GM12878 (cell line): ENCODE results near the gene TMEM94. TPM values are rescaled to one million over a fixed set of nuclear protein-coding genes. Genes with fewer than 3 reads are reported as not detected.

Experiments used
- ATAC-seq: fragments of 200-7000 bp; cut with Tn5 transposase; 3 replicates; pipeline ENCODE4 v1.9.1; 2020; ENCODE audit warnings: mild to moderate bottlenecking, moderate library complexity
- BruUV-seq: library from RNA; stranded (reverse); fragments of 400-500 nt; replicated peaks from 2 replicates; lab custom pipeline; 2021; lab: Mats Ljungman, UMichigan
- CTCF ChIA-PET: fragments of 300-600 bp; sonication (Branson Sonifier 250); formaldehyde crosslinking; extraction: SDS; loops from one replicate; lab custom pipeline; 2021; ENCODE audit warnings: inconsistent platforms; lab: Yijun Ruan, JAX
- POLR2A ChIA-PET: fragments of 350-600 bp; formaldehyde crosslinking; extraction: SDS; loops from one replicate; lab custom pipeline; 2021; ENCODE audit warnings: inconsistent platforms; lab: Charles Lee
- RAD21 ChIA-PET: fragments of 300-600 bp; sonication (Branson Sonifier 250); formaldehyde crosslinking; loops from one replicate; lab custom pipeline; 2023; ENCODE audit warnings: antibody characterized with exemption; ENCODE audit not compliant: unreplicated experiment; lab: Charles Lee
- SMC1A ChIA-PET: fragments of 300-600 bp; sonication (Branson Sonifier 250); formaldehyde crosslinking; loops from one replicate; lab custom pipeline; 2023; ENCODE audit not compliant: unreplicated experiment, uncharacterized antibody; lab: Charles Lee
- DNase-seq: peaks from one replicate; pipeline ENCODE4 v3.0.0-alpha.2; 2011; ENCODE audit warnings: low read depth, low spot score
- FAIRE-seq: peaks from 3 replicates; lab custom pipeline; 2011; peaks lifted over from hg19 to GRCh38; lab: Jason Lieb, UNC
- H2AFZ ChIP-seq: 2 replicates; pipeline ENCODE4 v1.6.0; 2011; ENCODE audit warnings: low read depth, low read length, control low read depth; ENCODE audit not compliant: control insufficient read depth
- H3K27ac ChIP-seq: 2 replicates; pipeline ENCODE4 v1.5.1; 2011; ENCODE audit warnings: control low read depth; ENCODE audit not compliant: control insufficient read depth, insufficient read depth
- H3K27me3 ChIP-seq, 2 experiments: replicated peaks in 1 of 2; 2 replicates each; pipeline versions ENCODE4 v1.6.0 to v1.6.1; 2011; ENCODE audit warnings: low read length in 1 of 2; ENCODE audit not compliant: control insufficient read depth in 2 of 2, insufficient read depth in 2 of 2
- H3K36me3 ChIP-seq, 2 experiments: 2 replicates each; pipeline ENCODE4 v1.5.1; 2011; ENCODE audit warnings: low read length in 1 of 2; ENCODE audit not compliant: control insufficient read depth in 2 of 2, insufficient read depth in 2 of 2
- H3K4me1 ChIP-seq: 2 replicates; pipeline ENCODE4 v1.6.1; 2011; ENCODE audit warnings: mild to moderate bottlenecking, low read length, moderate library complexity, mixed read lengths; ENCODE audit not compliant: control insufficient read depth, insufficient read depth
- H3K4me2 ChIP-seq: 2 replicates; pipeline ENCODE4 v1.6.0; 2011; ENCODE audit warnings: control low read depth; ENCODE audit not compliant: control insufficient read depth, insufficient read depth
- H3K4me3 ChIP-seq: fragments of 200-600 bp; sonication (generic); 2 replicates; pipeline ENCODE4 v1.5.1; 2016
- H3K79me2 ChIP-seq: 2 replicates; pipeline ENCODE4 v1.6.0; 2011; ENCODE audit warnings: low read length; ENCODE audit not compliant: control insufficient read depth, insufficient read depth
- H3K9ac ChIP-seq: 2 replicates; pipeline ENCODE4 v1.8.0; 2011; ENCODE audit warnings: low read length, control low read depth, mixed read lengths; ENCODE audit not compliant: control insufficient read depth, insufficient read depth
- H3K9me3 ChIP-seq: replicated peaks from 3 replicates; pipeline ENCODE4 v1.5.1; 2011; ENCODE audit warnings: mild to moderate bottlenecking, low read length; ENCODE audit not compliant: control insufficient read depth, insufficient read depth
- H4K20me1 ChIP-seq: 2 replicates; pipeline ENCODE4 v1.6.0; 2011; ENCODE audit not compliant: control insufficient read depth, insufficient read depth
- ASH2L ChIP-seq: fragments of 300-600, 200-600 bp; sonication (generic); IDR thresholded peaks from 2 replicates; pipeline ENCODE4 v1.6.1; 2017; ENCODE audit warnings: low read depth, mild to moderate bottlenecking, borderline replicate concordance
- MYB ChIP-seq: fragments of 150-350 bp; IDR thresholded peaks from 2 replicates; pipeline ENCODE4 v1.6.1; 2014; ENCODE audit warnings: mild to moderate bottlenecking, low read depth, low read length, borderline replicate concordance
- MYC ChIP-seq: IDR thresholded peaks from 2 replicates; pipeline ENCODE4 v1.6.1; 2011; ENCODE audit warnings: mild to moderate bottlenecking, low read length, moderate library complexity, inconsistent platforms; ENCODE audit not compliant: insufficient read depth, insufficient replicate concordance, insufficient read length, severe bottlenecking
- NR2C1 ChIP-seq: fragments of 450-650 bp; IDR thresholded peaks from 2 replicates; pipeline ENCODE4 v1.6.1; 2017; ENCODE audit warnings: antibody characterized with exemption, mild to moderate bottlenecking, moderate library complexity
- NR2F1 ChIP-seq: fragments of 450-650 bp; conservative IDR thresholded peaks from 2 replicates; pipeline ENCODE4 v1.6.1; 2017; ENCODE audit warnings: mild to moderate bottlenecking
- RFX5 ChIP-seq: IDR thresholded peaks from 2 replicates; pipeline ENCODE4 v1.6.1; 2011; ENCODE audit warnings: low read depth, low read length, improper control_type of control experiment
- RUNX3 ChIP-seq: IDR thresholded peaks from 2 replicates; pipeline ENCODE4 v1.6.1; 2012; ENCODE audit warnings: low read length, inconsistent platforms
- TCF7 ChIP-seq: IDR thresholded peaks from 2 replicates; pipeline ENCODE4 v1.6.1; 2014; ENCODE audit warnings: antibody characterized with exemption, borderline replicate concordance
- YBX1 ChIP-seq: fragments of 450-650 bp; IDR thresholded peaks from 2 replicates; pipeline ENCODE4 v1.6.1; 2016; ENCODE audit warnings: antibody characterized with exemption
- WGBS: methylation state at CpG from one replicate; pipeline ENCODE4 v1.1.6; 2016; ENCODE audit warnings: low lambda C conversion rate; ENCODE audit not compliant: insufficient replicate concordance, insufficient coverage; ENCODE audit errors: missing lambda C conversion rate; 5-methylcytosine and 5-hydroxymethylcytosine counted together
- in situ Hi-C: fragments of 300-500 bp; cut with MboI; formaldehyde crosslinking; loops from 9 replicates; pipeline ENCODE4 v1.14.3; 2018; ENCODE audit warnings: mixed read lengths
- intact Hi-C: fragments of 100-400 bp; cut with micrococcal nuclease; formaldehyde crosslinking; loops from one replicate; pipeline ENCODE4 v1.14.2; 2022; ENCODE audit not compliant: unreplicated experiment
- polyA plus RNA-seq, 11 experiments: library from polyadenylated mRNA; depleted of rRNA in 4 of 11; unstranded in 6 of 11; stranded (reverse) in 5 of 11; fragments of >200 nt; fragmentation: Nextera tagmentation in 4 of 11; fragmentation: Illumina TruSeq in 1 of 11; extraction: Ambion mirVana in 4 of 11; extraction: Trizol in 1 of 11; gene quantifications; 1 replicate in 1 of 11; 2 replicates in 10 of 11; pipeline versions ENCODE4 v1.2.1 to v1.2.3, GENCODE V29; 2011 to 2016; ENCODE audit warnings: inconsistent platforms in 2 of 11, missing spikeins in 2 of 11, low read depth in 1 of 11
- total RNA-seq, 4 experiments: library from RNA; depleted of rRNA in 3 of 4; stranded (reverse); fragments of >200 nt in 3 of 4; fragmentation: Illumina TruSeq in 1 of 4; extraction: Trizol in 1 of 4; gene quantifications; 2 replicates each; pipeline versions ENCODE4 v1.2.1 to v1.2.3, GENCODE V29; 2013 to 2021
- TF ChIP-seq, protein P1 (sequence below): fragments of 450-650 bp; formaldehyde crosslinking; IDR thresholded peaks from 2 replicates; pipeline ENCODE4 v1.4.0; 2022; ENCODE audit warnings: mild to moderate bottlenecking, moderate library complexity
- TF ChIP-seq, protein P2 (sequence below): fragments of 450-650 bp; formaldehyde crosslinking; IDR thresholded peaks from 2 replicates; pipeline ENCODE4 v1.4.0; 2020; ENCODE audit warnings: mild to moderate bottlenecking, moderate library complexity

TMEM94 gene
- total and polyA plus RNA-seq, 10 of the 15 experiments (the other 5 are each of a cell fraction or from before 2014, with no cell fraction given), result 0.31 to 70.7 (median 24.4) TPM

DNA sequence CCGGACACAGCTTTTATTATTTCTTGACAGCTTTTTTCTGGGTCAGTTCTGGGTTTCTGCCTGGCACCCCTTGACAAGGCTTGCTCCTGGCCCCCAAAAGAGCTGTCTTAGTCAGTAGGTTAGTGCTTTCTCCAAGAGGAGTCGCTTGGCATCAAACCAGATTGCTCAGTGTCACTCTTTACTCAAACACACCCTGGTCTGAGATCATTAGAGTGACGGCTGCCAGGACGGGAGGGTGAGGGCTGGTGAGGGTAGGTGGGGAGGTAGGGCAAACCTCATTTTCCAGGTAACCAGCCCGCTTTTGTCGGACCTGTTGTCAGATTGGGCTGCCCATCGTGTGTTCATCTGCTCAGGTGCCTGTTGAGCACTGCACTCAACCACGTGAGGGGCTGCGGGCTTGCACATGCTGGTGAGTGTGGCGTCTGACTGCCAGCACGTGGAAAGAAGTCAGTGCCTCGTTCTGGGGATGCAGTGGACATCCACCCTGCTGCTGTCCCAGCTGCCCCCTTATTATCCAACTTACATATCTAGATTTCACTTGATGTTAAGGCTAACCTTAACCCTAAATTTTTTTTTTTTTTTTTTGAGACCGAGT, 12.4 kb downstream of the TMEM94 start:
- in situ Hi-C loops (no loop called here), intact Hi-C loops (no loop called here)
- no peak overlapping the region for H3K9ac ChIP-seq

DNA sequence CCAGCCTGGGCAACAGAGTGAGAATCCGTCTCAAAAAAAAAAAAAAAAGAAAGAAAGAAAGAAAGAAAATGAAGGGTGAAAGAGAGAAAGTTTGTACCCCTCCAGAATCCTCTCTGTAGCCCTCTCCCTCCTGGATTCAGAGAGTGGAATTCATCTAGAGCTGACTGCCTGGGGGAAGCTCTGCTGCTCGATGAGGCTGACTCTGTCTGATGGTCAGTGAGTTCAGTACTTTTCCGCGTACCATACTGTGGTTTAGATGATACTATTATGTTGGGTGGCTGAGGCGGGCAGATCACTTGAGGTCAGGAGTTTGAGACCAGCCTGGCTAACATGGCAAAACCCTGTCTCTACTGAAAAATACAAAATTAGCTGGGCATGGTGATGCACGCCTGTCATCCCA, 14.8 kb downstream of the TMEM94 start:
- Histone ChIP-seq H3K9me3 (no peaks in the 10 kb centered on the region), H3K4me1 (no peaks in the 10 kb centered on the region), H2AFZ (no peak overlapping the region), H4K20me1 (no peaks in the 10 kb centered on the region), H3K36me3 (peaks cover 6 to 9% of the 10 kb centered on the region in 2 experiments; a peak in 3 of 4 replicates), H3K4me2 (no peak overlapping the region), H3K27me3 (no peaks in the 10 kb centered on the region), H3K79me2 (no peaks in the 10 kb centered on the region), H3K9ac (no peak overlapping the region), H3K4me3 (no peak overlapping the region), H3K27ac (no peak overlapping the region)
- CTCF ChIA-PET, result interaction anchor here (0.5 kb wide), 1 partner anchor 45 kb away, joined by 3 read pairs; the partner anchor contains the start of gene TSEN54
- over 99% methylated on average over 5 of the region's 6 CpGs for WGBS
- SMC1A ChIA-PET, result no interaction called here
- no peak for DNase-seq
- POLR2A ChIA-PET, result interaction anchor here (1.0 to 1.1 kb wide), 2 partner anchors 16 to 66 kb away, joined by 3 read pairs; no protein-coding TSS in a partner anchor
- in situ Hi-C loops (no loop called here), intact Hi-C loops (no loop called here)
- RAD21 ChIA-PET, result no interaction called here
- no peak for FAIRE-seq
- no TSS peak for BruUV-seq
- no peak for ATAC-seq
- TF ChIP-seq, protein P1, sequence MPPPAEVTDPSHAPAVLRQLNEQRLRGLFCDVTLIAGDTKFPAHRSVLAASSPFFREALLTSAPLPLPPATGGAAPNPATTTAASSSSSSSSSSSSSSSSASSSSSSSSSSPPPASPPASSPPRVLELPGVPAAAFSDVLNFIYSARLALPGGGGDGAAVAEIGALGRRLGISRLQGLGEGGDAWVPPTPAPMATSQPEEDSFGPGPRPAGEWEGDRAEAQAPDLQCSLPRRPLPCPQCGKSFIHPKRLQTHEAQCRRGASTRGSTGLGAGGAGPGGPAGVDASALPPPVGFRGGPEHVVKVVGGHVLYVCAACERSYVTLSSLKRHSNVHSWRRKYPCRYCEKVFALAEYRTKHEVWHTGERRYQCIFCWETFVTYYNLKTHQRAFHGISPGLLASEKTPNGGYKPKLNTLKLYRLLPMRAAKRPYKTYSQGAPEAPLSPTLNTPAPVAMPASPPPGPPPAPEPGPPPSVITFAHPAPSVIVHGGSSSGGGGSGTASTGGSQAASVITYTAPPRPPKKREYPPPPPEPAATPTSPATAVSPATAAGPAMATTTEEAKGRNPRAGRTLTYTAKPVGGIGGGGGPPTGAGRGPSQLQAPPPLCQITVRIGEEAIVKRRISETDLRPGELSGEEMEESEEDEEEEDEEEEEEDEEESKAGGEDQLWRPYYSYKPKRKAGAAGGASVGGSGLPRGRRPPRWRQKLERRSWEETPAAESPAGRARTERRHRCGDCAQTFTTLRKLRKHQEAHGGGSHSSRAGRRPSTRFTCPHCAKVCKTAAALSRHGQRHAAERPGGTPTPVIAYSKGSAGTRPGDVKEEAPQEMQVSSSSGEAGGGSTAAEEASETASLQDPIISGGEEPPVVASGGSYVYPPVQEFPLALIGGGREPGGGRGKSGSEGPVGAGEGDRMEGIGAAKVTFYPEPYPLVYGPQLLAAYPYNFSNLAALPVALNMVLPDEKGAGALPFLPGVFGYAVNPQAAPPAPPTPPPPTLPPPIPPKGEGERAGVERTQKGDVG (CRISPR knock-in tag), result no peak
- TF ChIP-seq RUNX3, result no peak
- no peak for TF ChIP-seq NR2F1
- TF ChIP-seq, protein P2, sequence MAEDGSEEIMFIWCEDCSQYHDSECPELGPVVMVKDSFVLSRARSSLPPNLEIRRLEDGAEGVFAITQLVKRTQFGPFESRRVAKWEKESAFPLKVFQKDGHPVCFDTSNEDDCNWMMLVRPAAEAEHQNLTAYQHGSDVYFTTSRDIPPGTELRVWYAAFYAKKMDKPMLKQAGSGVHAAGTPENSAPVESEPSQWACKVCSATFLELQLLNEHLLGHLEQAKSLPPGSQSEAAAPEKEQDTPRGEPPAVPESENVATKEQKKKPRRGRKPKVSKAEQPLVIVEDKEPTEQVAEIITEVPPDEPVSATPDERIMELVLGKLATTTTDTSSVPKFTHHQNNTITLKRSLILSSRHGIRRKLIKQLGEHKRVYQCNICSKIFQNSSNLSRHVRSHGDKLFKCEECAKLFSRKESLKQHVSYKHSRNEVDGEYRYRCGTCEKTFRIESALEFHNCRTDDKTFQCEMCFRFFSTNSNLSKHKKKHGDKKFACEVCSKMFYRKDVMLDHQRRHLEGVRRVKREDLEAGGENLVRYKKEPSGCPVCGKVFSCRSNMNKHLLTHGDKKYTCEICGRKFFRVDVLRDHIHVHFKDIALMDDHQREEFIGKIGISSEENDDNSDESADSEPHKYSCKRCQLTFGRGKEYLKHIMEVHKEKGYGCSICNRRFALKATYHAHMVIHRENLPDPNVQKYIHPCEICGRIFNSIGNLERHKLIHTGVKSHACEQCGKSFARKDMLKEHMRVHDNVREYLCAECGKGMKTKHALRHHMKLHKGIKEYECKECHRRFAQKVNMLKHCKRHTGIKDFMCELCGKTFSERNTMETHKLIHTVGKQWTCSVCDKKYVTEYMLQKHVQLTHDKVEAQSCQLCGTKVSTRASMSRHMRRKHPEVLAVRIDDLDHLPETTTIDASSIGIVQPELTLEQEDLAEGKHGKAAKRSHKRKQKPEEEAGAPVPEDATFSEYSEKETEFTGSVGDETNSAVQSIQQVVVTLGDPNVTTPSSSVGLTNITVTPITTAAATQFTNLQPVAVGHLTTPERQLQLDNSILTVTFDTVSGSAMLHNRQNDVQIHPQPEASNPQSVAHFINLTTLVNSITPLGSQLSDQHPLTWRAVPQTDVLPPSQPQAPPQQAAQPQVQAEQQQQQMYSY (CRISPR knock-in tag), result no peak

More for the DNA sequence above, 12.4 kb downstream of the TMEM94 start:
- no peaks in the 10 kb centered on the region for H3K27me3 ChIP-seq
- TF ChIP-seq MYC, result no peak
- TF ChIP-seq ASH2L, result no peak
- no peak for TF ChIP-seq TCF7
- no peak for TF ChIP-seq YBX1
- TF ChIP-seq RFX5, result no peak
- no peak for TF ChIP-seq MYB
- TF ChIP-seq NR2C1, result no peak
- no peak overlapping the region for H3K4me3 ChIP-seq
- no peak overlapping the region for H3K27ac ChIP-seq
- no peaks in the 10 kb centered on the region for H3K4me1 ChIP-seq
- no peaks in the 10 kb centered on the region for H3K79me2 ChIP-seq
- DNase-seq (no peak), ATAC-seq (no peak), FAIRE-seq (no peak)
- ChIA-PET SMC1A (no interaction called here), RAD21 (no interaction called here), POLR2A (interaction anchor here (1.1 kb wide), 1 partner anchor 9 kb away, joined by 6 read pairs; no protein-coding TSS in a partner anchor), CTCF (no interaction called here)
- no peak overlapping the region for H3K4me2 ChIP-seq
- no peak overlapping the region for H2AFZ ChIP-seq
- peaks cover 4 to 9% of the 10 kb centered on the region in 2 experiments; a peak in 3 of 4 replicates for H3K36me3 ChIP-seq
- no peaks in the 10 kb centered on the region for H3K9me3 ChIP-seq
- no peaks in the 10 kb centered on the region for H4K20me1 ChIP-seq
- no TSS peak for BruUV-seq
- 93% methylated on average over 12 of the region's 13 CpGs for WGBS
